GM12865 (cell line): ENCODE measurements around the gene PSENEN.

Experiments
- DNase-seq: peaks from one replicate; pipeline ENCODE4 v3.0.0; 2010; ENCODE audit warnings: low read depth
- H3K4me3 ChIP-seq: 2 replicates; pipeline ENCODE4 v1.5.1; 2011; ENCODE audit warnings: mild to moderate bottlenecking, low read depth, low read length, control low read depth
- CTCF ChIP-seq: IDR thresholded peaks from 2 replicates; pipeline ENCODE4 v1.5.1; 2011; ENCODE audit warnings: low read length, control low read depth, low read depth, inconsistent platforms; ENCODE audit not compliant: insufficient read depth; ENCODE audit errors: missing control alignments

The PSENEN gene

GRCh38 chr19:35746531-35746930 is 1.1 kb downstream of the PSENEN start:
- no peak for DNase-seq
- TF ChIP-seq CTCF = no peak
- peak overlapping the region; percentile 90 for H3K4me3 ChIP-seq

DNA sequence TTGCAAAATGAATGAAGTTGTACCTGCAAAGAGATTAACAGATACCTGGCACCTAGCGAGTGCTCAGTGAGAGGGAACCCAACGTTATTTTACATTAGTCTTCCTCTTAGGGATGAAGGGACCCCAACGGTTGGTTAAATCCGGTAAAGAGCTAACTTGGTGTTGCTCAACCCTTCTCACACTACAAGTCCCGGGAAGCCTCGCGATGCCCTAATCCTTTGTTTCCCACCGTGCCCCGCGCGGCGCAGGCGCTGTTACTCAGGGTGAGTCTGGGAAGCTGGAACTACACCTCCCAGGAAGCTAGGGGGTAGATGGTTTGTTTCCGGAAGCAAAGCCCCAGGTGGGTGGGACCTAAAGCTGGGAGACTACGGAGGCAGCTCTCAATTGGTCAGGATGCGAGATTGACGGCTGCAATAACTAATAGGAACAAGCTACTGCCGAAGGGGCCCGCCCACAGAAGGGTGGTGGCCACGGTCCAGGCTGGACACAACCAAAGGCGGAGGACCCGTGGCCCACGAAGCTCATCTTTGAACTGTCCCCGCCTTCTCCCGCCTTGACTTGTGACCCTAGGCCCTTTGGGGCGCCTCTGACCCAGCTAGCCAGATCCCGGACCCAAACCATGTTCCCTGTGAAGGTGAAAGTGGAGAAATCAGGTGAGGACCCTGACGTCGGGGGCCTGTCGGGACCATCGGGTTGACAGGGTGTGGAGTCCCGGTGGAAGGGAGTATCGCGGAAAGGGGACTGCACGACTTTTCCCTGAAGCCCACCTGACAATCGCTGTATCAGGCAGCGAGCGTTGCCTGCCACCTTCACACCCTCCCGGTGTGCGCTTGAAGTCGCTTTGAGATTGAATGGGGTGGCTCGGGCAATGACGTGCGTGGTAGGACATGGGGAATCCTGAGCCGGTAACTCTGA is 2.9 kb downstream of the PSENEN start, which contains the start of gene LIN37:
Gene LIN37, plus strand, starts transcription at position 471 of the 915 bp plus-strand sequence. Its CDS starts 149 bp downstream, at position 620.
- H3K4me3 ChIP-seq = peak within 1 kb of the TSS; percentile 95
- no peak for TF ChIP-seq CTCF
- peak; percentile 99 for DNase-seq

- no peak for TF ChIP-seq CTCF
- H3K4me3 ChIP-seq = no peak overlapping the region
- DNase-seq = no peak
These were observed 4.7 kb downstream of the PSENEN start for GRCh38 chr19:35750167-35750566.

DNA sequence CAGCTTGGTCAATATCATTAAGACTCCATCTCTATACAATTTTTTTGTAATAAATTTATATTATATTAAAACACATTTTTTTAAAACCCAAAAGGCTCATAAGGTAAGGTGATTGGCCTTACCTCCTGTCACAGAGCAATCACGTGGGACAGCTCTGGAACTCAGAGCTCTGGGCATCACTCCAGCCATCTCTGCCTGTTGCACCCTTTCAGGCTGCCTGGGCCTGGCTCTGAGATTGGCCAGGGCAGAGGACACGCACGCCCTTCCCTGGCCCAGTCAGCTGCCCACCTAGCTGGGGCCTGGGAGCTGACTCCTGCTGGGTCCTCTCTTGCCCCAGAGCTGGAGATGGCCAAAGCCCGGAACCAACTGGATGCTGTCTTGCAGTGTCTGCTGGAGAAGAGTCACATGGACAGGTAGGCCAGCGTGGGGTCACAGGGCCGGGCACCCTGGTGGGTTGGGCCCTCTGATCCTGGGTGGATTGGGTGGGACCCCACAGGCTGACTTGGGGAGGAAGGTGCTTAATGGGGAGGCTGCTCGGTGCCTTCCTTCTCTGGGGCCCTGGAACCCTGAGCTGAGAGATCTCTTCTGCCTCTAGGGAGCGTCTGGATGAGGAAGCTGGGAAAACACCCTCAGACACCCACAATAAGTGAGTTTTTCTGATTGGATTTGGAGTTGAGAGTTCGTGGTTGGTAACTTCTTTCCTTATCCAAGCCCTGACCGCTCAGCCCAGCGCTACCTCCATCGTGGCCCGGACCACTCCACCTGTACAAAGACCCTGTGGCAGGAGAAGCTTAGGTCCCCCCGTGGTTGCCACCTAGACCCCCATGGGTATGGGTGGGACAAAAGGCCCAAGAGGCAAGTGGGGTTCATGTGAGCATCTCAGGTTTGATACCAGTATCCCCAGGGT is 6.6 kb downstream of the PSENEN start:
- no peak for DNase-seq
- no peak for TF ChIP-seq CTCF
- H3K4me3 ChIP-seq = no peak overlapping the region

DNA sequence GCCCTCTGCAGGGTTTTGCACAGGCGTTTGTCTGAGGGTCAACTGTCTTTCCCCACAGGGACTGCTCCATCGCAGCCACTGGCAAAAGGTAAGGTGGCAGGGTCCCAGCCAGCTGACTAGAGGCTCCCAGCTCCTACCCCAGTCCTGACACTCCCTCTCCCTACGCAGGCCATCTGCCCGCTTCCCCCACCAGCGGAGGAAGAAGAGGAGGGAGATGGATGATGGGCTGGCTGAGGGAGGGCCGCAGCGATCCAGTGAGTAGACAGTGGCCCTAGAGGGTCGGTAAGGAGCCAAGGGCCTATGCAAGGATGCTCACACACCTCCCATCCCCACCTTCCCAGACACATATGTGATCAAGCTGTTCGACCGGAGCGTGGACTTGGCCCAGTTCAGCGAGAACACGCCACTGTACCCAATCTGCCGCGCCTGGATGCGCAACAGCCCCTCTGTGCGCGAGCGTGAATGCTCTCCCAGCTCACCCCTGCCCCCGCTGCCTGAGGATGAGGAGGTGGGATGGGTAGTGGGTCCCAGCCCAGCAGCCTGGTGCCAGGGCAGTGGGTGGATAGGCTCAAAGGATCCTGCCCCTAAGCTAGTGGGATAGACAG is 7.4 kb downstream of the PSENEN start:
- no peak for TF ChIP-seq CTCF
- no peak for DNase-seq
- no peak overlapping the region for H3K4me3 ChIP-seq

- H3K4me3 ChIP-seq = no peak overlapping the region
- TF ChIP-seq CTCF = no peak
- no peak for DNase-seq
These were observed 8.4 kb downstream of the PSENEN start for GRCh38 chr19:35753634-35754369.
